HEK293T (cell line): ENCODE measurements around the gene TFB1M.

Experiments used
- CTCF ChIA-PET: fragments of 350-600 bp; formaldehyde crosslinking; extraction: SDS; loops from one replicate; lab custom pipeline; 2021; ENCODE audit warnings: antibody characterized with exemption, inconsistent platforms; lab: Yijun Ruan, JAX
- POLR2A ChIA-PET: fragments of 350-600 bp; formaldehyde crosslinking; extraction: SDS; loops from one replicate; lab custom pipeline; 2020; ENCODE audit warnings: antibody characterized with exemption, inconsistent platforms; lab: Yijun Ruan, JAX
- DNase-seq: peaks from one replicate; pipeline ENCODE4 v3.0.0; 2012; ENCODE audit warnings: mixed read lengths; ENCODE audit errors: extremely low spot score
- ARNT ChIP-seq: fragments of 450-650 bp; IDR thresholded peaks from 2 replicates; pipeline ENCODE4 v1.6.1; 2017; ENCODE audit warnings: mild to moderate bottlenecking
- BHLHE40 ChIP-seq: fragments of 450-650 bp; IDR thresholded peaks from 2 replicates; pipeline ENCODE4 v1.6.1; 2016; ENCODE audit warnings: mild to moderate bottlenecking, moderate library complexity, borderline replicate concordance
- CTBP1 ChIP-seq: fragments of 450-650 bp; IDR thresholded peaks from 2 replicates; pipeline ENCODE4 v1.6.1; 2016; ENCODE audit warnings: borderline replicate concordance
- ELF4 ChIP-seq: fragments of 450-650 bp; IDR thresholded peaks from 2 replicates; pipeline ENCODE4 v1.6.1; 2017; ENCODE audit warnings: antibody characterized with exemption
- FOXA1 ChIP-seq: fragments of 450-650 bp; IDR thresholded peaks from 2 replicates; pipeline ENCODE4 v1.6.1; 2016; ENCODE audit warnings: mild to moderate bottlenecking
- FOXK2 ChIP-seq: fragments of 450-650 bp; IDR thresholded peaks from 2 replicates; pipeline ENCODE4 v1.6.1; 2016; ENCODE audit warnings: mild to moderate bottlenecking
- FOXM1 ChIP-seq: fragments of 450-650 bp; IDR thresholded peaks from 2 replicates; pipeline ENCODE4 v1.6.1; 2017; ENCODE audit warnings: mild to moderate bottlenecking, borderline replicate concordance
- HDGF ChIP-seq: fragments of 450-650 bp; IDR thresholded peaks from 2 replicates; pipeline ENCODE4 v1.6.1; 2017; ENCODE audit warnings: antibody characterized with exemption, borderline replicate concordance
- L3MBTL2 ChIP-seq: fragments of 450-650 bp; conservative IDR thresholded peaks from 2 replicates; pipeline ENCODE4 v1.6.1; 2016; ENCODE audit warnings: mild to moderate bottlenecking
- LEF1 ChIP-seq: fragments of 450-650 bp; IDR thresholded peaks from 2 replicates; pipeline ENCODE4 v1.6.1; 2017; ENCODE audit warnings: mild to moderate bottlenecking, borderline replicate concordance
- NFRKB ChIP-seq: fragments of 450-650 bp; IDR thresholded peaks from 2 replicates; pipeline ENCODE4 v1.6.1; 2016; ENCODE audit warnings: mild to moderate bottlenecking, moderate library complexity
- SP1 ChIP-seq: fragments of 450-650 bp; IDR thresholded peaks from 2 replicates; pipeline ENCODE4 v1.6.1; 2017
- SUZ12 ChIP-seq: fragments of 450-650 bp; IDR thresholded peaks from 2 replicates; pipeline ENCODE4 v1.6.1; 2016; ENCODE audit warnings: mild to moderate bottlenecking
- TARDBP ChIP-seq: fragments of 450-650 bp; IDR thresholded peaks from 2 replicates; pipeline ENCODE4 v1.6.1; 2016
- ZNF384 ChIP-seq: fragments of 450-650 bp; IDR thresholded peaks from 2 replicates; pipeline ENCODE4 v1.6.1; 2016
- TF ChIP-seq, protein P1 (sequence below): fragments of 450-650 bp; IDR thresholded peaks from 2 replicates; pipeline ENCODE4 v1.6.1; 2016

Gene TFB1M

DNA sequence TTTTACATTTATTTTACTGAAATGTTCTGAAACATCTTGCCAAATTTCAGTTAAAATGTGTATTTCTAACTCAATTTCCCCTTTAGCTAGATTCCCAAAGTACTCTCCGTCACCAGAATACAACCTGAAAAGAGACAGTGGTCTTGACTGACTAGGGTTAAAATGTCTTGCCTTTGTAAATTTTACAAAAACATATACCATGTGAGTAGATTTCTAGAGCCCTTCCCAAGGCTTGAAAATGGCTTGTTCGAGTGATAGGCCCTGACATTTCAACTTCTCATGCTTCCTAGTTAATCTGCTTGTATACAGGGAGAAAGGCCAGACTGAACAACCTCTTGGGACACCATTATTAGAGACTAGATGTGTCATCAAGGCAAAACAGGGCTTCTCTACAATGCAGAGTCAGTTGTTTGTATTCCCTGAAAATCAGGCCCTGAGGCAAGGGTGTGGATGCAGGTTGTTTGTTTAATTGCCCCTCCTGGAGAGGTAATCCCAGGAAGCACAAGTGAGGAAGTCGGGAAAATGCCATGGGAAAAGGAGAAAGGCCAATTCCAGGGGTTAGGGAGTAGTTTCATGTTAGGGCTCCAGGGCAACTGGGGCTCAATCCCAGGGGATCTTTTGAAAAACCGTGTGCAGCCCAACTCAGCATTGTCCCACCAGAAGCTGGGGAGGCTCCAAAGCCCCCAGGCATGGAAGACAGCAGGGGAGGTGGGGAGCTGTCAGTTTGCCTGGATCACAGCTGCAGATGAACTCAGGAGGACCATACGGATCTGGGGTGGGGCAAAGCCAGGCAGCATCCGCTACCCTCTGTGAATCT is 11.6 kb upstream of the TFB1M start:
- POLR2A ChIA-PET: no interaction called here
- CTCF ChIA-PET: no interaction called here
- no peak for DNase-seq
- TF ChIP-seq L3MBTL2: no peak
- TF ChIP-seq LEF1: no peak
- no peak for TF ChIP-seq TARDBP
- no peak for TF ChIP-seq SP1

DNA sequence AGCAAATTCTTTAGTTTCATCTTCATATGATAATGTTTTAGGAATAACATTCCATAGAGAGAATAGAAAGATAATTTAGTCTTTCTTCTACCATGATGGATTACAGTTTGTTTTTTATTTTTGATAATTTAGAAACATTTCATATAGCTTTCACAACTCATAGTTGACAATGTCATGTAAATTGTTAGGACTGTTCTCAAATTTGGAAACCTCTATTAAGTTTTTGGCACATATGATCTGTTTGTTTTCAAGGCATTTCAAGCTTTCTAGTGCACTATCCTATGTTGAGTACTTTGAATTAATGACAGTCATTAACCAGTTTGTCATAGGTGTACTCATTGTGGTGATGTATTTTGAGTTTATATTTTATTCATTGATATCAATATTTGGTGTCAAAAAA is 10.7 kb upstream of the TFB1M start:
- ChIA-PET POLR2A (no interaction called here), CTCF (no interaction called here)
- TF ChIP-seq CTBP1 (no peak), HDGF (no peak), FOXA1 (no peak), LEF1 (no peak), SP1 (no peak), SUZ12 (no peak), TARDBP (no peak), ZNF384 (no peak)
- no peak for DNase-seq

DNA sequence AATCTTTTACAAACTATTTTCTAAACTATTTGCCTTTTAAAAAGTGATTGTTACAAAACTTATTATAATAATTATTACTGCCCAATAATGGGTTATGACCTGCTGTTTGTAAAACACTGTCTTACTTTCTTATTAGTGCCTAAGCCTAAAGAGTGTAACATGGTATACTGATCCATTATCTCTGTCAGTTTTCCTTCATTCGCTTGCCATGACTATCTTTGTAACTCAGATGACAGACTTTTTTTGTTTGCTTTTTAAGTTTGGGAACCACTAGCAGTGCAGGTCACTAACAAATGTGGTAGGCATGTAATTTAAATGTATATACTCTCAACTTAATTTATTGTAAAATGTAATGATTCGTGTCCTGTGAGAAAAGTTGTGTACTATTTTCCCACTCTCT is 9.9 kb upstream of the TFB1M start:
- POLR2A ChIA-PET: no interaction called here
- CTCF ChIA-PET: no interaction called here
- DNase-seq: no peak
- TF ChIP-seq BHLHE40 (no peak), LEF1 (no peak), ELF4 (no peak), ZNF384 (no peak), L3MBTL2 (no peak), SUZ12 (no peak), SP1 (no peak), FOXA1 (no peak)
- TF ChIP-seq, protein P1, sequence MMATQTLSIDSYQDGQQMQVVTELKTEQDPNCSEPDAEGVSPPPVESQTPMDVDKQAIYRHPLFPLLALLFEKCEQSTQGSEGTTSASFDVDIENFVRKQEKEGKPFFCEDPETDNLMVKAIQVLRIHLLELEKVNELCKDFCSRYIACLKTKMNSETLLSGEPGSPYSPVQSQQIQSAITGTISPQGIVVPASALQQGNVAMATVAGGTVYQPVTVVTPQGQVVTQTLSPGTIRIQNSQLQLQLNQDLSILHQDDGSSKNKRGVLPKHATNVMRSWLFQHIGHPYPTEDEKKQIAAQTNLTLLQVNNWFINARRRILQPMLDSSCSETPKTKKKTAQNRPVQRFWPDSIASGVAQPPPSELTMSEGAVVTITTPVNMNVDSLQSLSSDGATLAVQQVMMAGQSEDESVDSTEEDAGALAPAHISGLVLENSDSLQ: no peak

DNA sequence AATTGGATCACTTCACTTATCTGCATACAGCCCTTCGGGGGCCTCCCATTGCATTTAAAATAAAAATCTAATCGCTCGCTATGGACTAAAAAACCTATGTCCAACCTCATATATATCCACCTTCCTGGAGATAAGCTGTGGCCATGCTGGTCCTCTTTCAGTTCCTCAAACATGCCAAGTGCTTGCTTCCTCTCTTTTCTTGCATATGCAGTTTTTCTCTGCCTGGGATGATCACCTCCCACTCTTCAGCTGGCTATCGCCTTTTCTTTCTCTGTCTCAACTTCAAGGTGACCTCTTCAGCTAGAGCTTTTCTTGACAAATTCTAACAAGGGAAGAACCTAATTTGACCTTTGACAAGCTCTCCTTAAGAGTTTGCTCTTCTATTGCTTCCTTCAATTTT is 5.6 kb upstream of the TFB1M start:
- DNase-seq: no peak
- CTCF ChIA-PET: no interaction called here
- no peak for TF ChIP-seq SP1
- TF ChIP-seq, protein P1: no peak
- POLR2A ChIA-PET: no interaction called here

DNA sequence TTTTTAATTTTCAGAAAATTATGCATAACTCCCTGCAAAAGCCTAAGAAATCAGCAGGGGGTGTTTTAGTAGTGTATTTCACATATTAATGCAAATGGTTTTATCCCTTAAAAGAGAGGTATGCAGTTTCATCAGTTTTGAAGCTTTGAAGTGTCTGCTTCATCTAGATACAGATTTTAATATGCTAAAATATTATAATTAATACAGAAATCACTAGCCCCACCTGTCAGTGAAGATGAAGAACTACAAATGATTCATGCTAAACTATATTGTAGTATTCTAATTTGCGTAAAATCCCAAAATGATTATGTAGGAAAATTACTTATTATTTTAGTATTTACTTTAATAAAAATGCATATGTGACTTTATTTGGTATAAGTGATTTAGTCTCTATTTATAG is 2.9 kb upstream of the TFB1M start:
- POLR2A ChIA-PET: no interaction called here
- DNase-seq: no peak
- TF ChIP-seq NFRKB (no peak), ARNT (no peak), FOXM1 (no peak), L3MBTL2 (no peak), FOXA1 (no peak), TARDBP (no peak), FOXK2 (no peak), CTBP1 (no peak), ZNF384 (no peak), HDGF (no peak), ELF4 (no peak), SUZ12 (no peak), SP1 (no peak), LEF1 (no peak), BHLHE40 (no peak)
- TF ChIP-seq, protein P1: no peak
- CTCF ChIA-PET: interaction anchor here (0.5 to 0.7 kb wide), 2 partner anchors 736 to 1621 kb away, joined by 3 to 4 read pairs; no protein-coding TSS in a partner anchor

DNA sequence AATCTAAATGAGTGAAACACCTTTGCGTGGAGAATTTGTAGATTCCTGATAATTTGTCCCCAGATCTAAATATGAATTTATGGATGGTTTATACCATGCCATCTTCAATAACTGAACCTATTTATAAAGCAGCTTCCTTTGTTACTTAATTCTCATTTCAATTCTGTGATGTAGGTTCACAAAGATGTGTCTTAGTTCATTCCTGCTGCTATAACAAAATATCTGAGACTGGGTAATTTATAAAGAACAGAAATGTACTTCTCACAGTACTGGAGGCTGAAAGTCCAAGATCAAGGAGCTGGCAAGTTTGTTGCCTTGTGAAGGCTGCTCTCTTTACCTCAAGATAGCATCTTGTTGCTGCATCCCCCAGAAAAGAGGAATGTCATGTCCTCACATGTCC is 2.1 kb upstream of the TFB1M start:
- POLR2A ChIA-PET: no interaction called here
- CTCF ChIA-PET: interaction anchor here (0.5 to 1.0 kb wide), 4 partner anchors 11 to 1657 kb away, joined by 3 read pairs; no protein-coding TSS in a partner anchor
- no peak for DNase-seq
- no peak for TF ChIP-seq L3MBTL2
- no peak for TF ChIP-seq NFRKB
- TF ChIP-seq SP1: no peak
- TF ChIP-seq CTBP1: no peak
- no peak for TF ChIP-seq FOXA1
- no peak for TF ChIP-seq TARDBP
- TF ChIP-seq, protein P1: no peak
- TF ChIP-seq FOXK2: no peak
- TF ChIP-seq LEF1: no peak
- TF ChIP-seq SUZ12: no peak
- no peak for TF ChIP-seq ARNT
- TF ChIP-seq FOXM1: no peak
